Rectal smooth muscle tissue (tissue), 1 donor: ENCODE results near the gene CDKAL1.

Experiments
- H3K27ac ChIP-seq: one replicate; pipeline ENCODE4 v1.7.0; 2013; ENCODE audit warnings: low read depth, low read length, inconsistent platforms
- H3K27me3 ChIP-seq: one replicate; pipeline ENCODE4 v1.7.0; 2013; ENCODE audit warnings: low read length; ENCODE audit not compliant: control insufficient read depth, insufficient read depth
- H3K36me3 ChIP-seq: one replicate; pipeline ENCODE4 v1.7.0; 2013; ENCODE audit warnings: low read length; ENCODE audit not compliant: control insufficient read depth, insufficient read depth
- H3K4me1 ChIP-seq: one replicate; pipeline ENCODE4 v1.7.0; 2013; ENCODE audit warnings: low read length; ENCODE audit not compliant: control insufficient read depth, insufficient read depth
- H3K4me3 ChIP-seq: one replicate; pipeline ENCODE4 v1.7.0; 2013; ENCODE audit warnings: low read length
- H3K9ac ChIP-seq: one replicate; pipeline ENCODE4 v1.7.0; 2013; ENCODE audit warnings: low read length

The CDKAL1 gene

DNA sequence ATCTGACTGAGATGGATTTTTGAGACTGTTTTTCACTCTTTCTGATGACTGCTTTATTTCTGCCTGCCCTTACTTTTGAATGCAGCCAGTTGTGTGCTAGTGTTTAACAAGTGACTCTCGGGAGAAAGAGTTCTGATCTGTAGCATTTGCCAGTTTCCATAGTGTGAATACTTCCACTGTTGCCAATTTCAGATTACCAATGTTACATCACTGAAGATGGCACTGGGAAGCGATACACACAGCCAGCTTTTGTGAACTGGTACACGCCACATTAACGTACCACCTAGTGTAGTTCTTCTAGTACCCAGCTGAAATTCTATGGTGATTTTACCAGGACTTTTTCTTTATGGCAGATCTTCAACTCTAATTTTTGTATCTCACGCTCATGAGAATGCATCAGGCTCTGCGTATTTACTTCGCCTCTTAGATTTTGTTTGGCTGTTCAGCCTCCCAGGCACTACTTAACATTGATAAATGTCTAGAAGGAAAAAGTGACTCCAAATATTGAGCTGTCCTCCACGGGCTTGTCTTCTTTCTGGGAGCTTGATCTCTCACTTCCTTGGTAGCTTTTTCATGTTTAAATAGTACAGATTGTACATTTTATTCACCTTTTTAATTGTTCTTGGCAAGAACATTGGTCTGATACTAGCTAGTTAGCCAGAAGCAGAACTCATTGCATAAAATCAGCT lies 537.7 kb downstream of the CDKAL1 start:
- H3K27me3 ChIP-seq: no peaks in the 10 kb centered on the region
- no peaks in the 10 kb centered on the region for H3K36me3 ChIP-seq
- no peaks in the 10 kb centered on the region for H3K4me1 ChIP-seq
- H3K9ac ChIP-seq: no peak overlapping the region
- H3K27ac ChIP-seq: no peak overlapping the region
- H3K4me3 ChIP-seq: no peak overlapping the region

DNA sequence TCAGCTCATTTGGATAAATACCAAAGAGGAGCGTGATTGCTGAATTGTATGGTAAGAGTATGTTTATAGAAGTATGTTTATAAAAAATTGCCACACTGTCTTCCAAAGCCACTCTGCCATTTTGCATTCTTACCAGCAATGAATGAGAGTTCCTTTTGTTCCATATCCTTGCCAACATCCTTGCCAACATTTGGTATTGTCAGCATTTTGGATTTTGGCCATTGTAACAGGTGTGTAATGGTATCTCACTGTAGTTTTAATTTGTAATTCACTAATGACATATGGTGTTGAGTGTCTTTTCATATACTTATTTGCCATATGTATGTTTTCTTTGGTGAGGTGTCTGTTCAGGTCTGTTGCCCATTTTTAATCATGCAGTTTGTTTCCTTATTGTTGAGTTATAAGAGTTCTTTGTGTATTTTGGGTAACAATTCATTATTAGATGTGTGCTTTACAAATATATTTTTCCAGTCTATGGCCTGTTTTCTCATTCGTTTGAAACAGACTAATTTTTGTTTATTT lies 539.1 kb downstream of the CDKAL1 start:
- Histone ChIP-seq H3K27me3 (no peaks in the 10 kb centered on the region), H3K4me1 (no peaks in the 10 kb centered on the region), H3K9ac (no peak overlapping the region), H3K36me3 (no peaks in the 10 kb centered on the region), H3K27ac (no peak overlapping the region), H3K4me3 (no peak overlapping the region)

DNA sequence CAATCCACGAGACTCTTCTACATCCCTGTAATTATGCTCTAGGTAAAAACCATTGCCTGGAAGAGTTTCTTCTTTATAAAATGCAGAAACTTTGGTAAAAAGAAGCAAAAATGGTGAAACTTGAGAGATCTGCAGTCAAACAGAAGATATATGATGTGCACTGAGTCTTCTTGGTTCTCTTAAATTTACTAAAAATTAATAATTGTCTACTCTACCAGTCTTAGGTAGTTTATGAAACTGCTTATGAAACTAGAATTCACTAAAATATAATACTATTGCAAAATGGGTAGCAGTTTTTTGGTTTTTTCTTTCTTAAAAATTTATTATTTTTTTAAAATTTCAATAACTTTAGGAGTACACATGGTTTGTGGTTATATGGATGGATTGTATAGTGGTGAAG lies 540.2 kb downstream of the CDKAL1 start:
- no peak overlapping the region for H3K27ac ChIP-seq
- no peaks in the 10 kb centered on the region for H3K27me3 ChIP-seq
- no peaks in the 10 kb centered on the region for H3K36me3 ChIP-seq
- H3K4me1 ChIP-seq: no peaks in the 10 kb centered on the region
- H3K9ac ChIP-seq: no peak overlapping the region
- H3K4me3 ChIP-seq: no peak overlapping the region

DNA sequence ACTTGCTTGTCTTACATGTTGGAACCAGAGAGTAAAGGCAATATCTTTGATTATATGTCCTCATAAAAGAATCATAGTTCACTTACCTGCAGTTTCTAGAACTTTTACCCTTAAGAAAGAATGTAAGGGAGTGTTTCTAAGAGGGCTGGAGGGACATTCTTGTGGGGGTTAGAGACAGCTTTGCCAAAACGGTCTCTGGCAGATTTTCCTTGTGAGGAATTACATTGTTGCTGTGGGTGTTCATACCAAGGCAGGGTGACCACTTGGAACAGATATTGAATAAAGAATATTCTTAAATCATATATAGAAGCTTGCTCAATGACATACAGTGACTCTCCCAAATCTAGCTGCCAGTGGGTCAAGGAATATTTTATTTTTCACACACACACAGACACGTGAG lies 541.7 kb downstream of the CDKAL1 start:
- Histone ChIP-seq H3K9ac (no peak overlapping the region), H3K36me3 (no peaks in the 10 kb centered on the region), H3K4me3 (no peak overlapping the region), H3K27ac (no peak overlapping the region), H3K27me3 (no peaks in the 10 kb centered on the region), H3K4me1 (no peaks in the 10 kb centered on the region)

DNA sequence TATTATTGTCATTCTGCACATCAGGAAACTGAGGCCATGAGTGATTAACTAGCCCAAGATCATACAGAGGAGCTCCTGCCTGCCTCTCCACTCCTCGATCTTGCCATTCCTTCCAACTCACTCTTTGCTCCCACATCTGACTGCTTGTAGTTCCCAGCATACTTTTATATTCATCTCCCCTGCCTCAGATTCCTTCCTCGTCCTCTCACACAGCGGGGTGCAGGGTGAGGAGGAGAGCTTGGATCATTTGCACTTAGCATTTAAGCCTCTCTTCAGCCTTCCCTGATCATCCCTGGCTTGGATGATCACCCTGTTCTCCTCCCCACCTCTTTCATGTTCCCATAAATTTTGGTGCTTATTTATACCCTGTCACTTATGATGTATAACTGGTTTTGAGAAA lies 544.2 kb downstream of the CDKAL1 start:
- H3K4me1 ChIP-seq: no peaks in the 10 kb centered on the region
- no peaks in the 10 kb centered on the region for H3K27me3 ChIP-seq
- no peak overlapping the region for H3K9ac ChIP-seq
- no peaks in the 10 kb centered on the region for H3K36me3 ChIP-seq
- no peak overlapping the region for H3K4me3 ChIP-seq
- no peak overlapping the region for H3K27ac ChIP-seq

DNA sequence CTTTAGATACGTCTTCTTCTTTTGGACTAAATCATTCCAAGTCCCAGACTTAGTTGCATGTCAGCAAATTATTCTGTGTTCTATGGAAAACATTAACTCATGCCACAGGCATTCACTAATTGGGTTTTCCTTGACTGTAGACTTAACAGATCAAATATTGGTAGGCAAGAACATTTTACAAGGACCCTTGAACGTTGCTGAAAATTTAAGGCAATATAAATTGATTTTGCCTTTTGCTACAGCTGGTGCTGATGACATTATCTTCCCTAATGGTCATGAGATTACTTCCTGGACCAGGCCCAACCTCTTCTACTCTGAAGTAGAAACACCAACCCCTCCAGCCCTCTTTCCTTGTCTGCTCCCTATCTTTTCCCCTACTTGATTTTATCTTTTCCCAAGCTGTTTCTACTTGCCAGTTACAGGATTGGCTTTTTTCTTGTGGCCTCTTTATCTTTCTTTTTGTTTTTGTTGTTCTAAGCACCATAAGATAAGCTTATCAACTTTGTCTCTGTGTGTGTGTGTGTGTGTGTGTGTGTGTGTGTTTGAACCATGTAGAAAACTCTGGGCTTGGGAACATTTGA lies 545.3 kb downstream of the CDKAL1 start:
- no peaks in the 10 kb centered on the region for H3K36me3 ChIP-seq
- no peaks in the 10 kb centered on the region for H3K27me3 ChIP-seq
- H3K9ac ChIP-seq: no peak overlapping the region
- no peak overlapping the region for H3K27ac ChIP-seq
- H3K4me1 ChIP-seq: no peaks in the 10 kb centered on the region
- H3K4me3 ChIP-seq: no peak overlapping the region

DNA sequence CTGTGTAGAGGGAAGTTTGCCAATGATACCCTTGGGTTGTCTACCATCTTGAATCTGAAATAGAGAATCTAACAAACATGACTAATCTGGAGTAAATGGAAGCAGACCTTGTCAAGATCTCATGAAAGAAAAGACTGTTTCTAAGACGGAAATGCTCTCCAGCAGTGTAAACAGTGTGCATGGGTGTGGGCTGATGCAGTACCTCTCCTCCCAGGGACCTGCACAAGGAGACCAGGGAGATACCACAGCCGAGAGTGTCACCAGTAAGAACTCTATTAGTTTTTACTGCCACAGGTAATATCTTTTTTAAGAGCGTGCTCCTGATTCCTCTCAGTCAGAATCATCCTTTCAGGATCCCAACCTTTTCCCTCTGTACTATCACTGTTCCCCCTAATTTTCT lies 546.0 kb downstream of the CDKAL1 start:
- H3K9ac ChIP-seq: no peak overlapping the region
- H3K4me3 ChIP-seq: no peak overlapping the region
- no peaks in the 10 kb centered on the region for H3K36me3 ChIP-seq
- H3K27me3 ChIP-seq: no peaks in the 10 kb centered on the region
- no peaks in the 10 kb centered on the region for H3K4me1 ChIP-seq
- no peak overlapping the region for H3K27ac ChIP-seq

DNA sequence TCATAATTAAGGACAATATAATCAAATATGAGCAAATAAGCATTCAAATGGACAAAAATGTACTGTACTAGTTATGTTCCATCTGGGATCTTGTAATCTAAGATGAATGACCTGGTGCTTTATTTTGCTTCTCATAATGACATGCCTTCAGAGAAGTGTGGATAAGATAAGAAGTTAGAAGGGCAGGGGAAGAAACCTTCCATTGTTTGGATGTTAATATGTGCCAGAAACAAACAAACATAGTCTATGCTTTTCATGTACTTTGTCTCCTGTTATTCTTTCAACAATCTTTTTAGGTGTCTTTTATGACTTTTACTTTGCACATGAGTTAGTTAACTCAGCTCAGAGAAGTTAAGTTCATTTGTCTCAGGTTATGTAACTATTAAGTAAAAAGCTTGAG lies 547.8 kb downstream of the CDKAL1 start:
- H3K4me1 ChIP-seq: no peaks in the 10 kb centered on the region
- H3K4me3 ChIP-seq: no peak overlapping the region
- H3K27me3 ChIP-seq: no peaks in the 10 kb centered on the region
- H3K27ac ChIP-seq: no peak overlapping the region
- H3K9ac ChIP-seq: no peak overlapping the region
- no peaks in the 10 kb centered on the region for H3K36me3 ChIP-seq

DNA sequence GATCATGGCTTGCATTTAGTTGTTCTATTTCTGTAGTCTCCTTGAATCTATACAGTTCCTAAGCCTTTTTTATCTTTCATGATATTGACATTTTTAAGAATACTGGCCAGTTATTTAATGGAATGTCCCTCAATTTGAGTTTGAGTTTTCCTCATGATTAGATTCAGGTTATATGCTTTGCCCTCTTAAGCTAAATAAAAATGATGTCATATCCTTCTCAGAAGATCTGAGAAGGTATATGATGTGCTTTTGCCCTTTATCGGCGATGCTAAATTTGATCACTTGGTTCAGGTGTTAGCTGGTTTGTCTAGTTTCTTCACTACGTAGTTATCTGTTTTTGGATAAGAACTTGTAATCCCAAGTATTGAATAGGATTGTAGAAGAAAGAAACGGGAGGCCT lies 549.5 kb downstream of the CDKAL1 start:
- Histone ChIP-seq H3K27me3 (no peaks in the 10 kb centered on the region), H3K4me1 (no peaks in the 10 kb centered on the region), H3K9ac (no peak overlapping the region), H3K27ac (no peak overlapping the region), H3K36me3 (no peaks in the 10 kb centered on the region), H3K4me3 (no peak overlapping the region)

DNA sequence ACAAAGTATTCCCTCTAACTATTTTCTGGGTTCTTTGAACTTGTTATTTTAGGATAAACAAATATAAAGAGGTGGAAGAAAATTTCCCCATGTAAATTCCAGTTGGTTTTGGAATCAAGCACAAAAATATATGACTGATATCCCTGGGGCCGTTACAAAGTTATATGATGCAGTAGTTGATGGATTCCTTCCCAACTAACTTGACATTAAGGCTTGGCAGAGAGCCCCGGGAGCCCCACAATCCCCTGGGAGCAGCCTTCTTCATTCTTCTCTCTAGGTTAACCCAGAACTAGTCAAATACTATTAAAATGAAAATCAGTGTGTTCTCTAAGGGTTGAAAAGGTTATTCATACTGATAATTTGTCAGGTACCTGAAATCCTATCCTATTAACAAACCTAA lies 550.4 kb downstream of the CDKAL1 start:
- H3K4me1 ChIP-seq: no peaks in the 10 kb centered on the region
- no peaks in the 10 kb centered on the region for H3K27me3 ChIP-seq

DNA sequence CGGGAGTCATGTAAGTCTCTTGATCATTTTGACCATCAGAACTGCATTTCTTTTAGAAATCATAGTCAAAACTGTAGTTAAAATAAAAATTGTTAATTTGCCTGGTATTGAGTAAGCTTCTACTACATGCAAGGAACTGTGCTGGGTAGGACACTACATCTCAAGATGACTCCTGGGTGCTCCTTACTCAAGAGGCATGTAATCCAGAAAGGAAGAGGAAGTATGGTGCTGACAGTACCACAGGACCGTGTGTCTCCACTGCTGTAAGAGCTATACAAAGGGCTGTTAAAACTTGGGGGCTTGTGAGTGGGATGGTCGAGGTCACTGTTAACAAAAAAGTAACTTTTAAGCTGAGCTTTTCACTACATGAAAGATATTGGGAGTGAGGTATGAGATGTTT lies 551.0 kb downstream of the CDKAL1 start:
- Histone ChIP-seq H3K9ac (no peak overlapping the region), H3K27me3 (no peaks in the 10 kb centered on the region), H3K4me3 (no peak overlapping the region), H3K27ac (no peak overlapping the region), H3K36me3 (no peaks in the 10 kb centered on the region), H3K4me1 (no peaks in the 10 kb centered on the region)

More for the DNA sequence above, 550.4 kb downstream of the CDKAL1 start:
- H3K27ac ChIP-seq: no peak overlapping the region
- H3K9ac ChIP-seq: no peak overlapping the region
- H3K36me3 ChIP-seq: no peaks in the 10 kb centered on the region
- no peak overlapping the region for H3K4me3 ChIP-seq

DNA sequence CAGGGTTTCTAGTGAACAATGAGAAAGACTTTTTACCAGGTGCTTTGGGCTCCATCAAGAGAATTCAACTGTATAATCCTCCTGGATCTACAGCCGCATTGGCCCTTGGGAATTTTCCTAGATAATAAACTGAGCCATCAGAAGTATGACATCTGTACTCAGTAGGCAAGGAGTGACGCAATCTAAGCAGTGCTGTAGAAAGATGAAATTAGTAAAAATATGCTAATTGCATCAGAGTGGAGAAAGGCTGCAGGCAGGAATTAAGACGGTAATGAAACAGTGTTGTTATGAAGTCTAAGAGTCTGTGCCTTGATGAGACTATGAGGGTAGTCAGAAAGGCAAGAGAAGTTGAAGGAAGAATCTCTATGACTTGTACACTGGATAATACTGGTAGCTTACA lies 551.4 kb downstream of the CDKAL1 start:
- Histone ChIP-seq H3K4me1 (no peaks in the 10 kb centered on the region), H3K4me3 (no peak overlapping the region), H3K27me3 (no peaks in the 10 kb centered on the region), H3K9ac (no peak overlapping the region), H3K27ac (no peak overlapping the region), H3K36me3 (no peaks in the 10 kb centered on the region)

DNA sequence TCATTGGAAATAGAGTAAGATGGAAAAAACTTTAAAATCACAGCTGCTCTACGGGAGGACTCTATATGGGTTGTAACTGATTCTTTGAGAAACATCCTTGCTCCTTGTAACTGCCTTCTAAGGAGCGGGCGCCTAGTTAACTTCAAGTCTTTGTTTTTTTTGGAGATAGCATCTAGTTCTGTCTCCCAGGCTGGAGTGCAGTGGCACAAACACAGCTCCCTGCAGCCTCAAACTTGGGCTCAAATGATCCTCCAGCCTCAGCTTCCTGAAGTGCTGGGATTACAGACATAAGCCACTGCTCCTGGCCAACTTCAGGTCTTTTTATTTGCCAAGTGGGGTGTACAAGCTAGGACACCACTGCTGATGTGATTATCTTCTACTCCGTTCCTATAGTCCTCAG lies 552.9 kb downstream of the CDKAL1 start:
- Histone ChIP-seq H3K27me3 (no peaks in the 10 kb centered on the region), H3K36me3 (no peaks in the 10 kb centered on the region), H3K27ac (no peak overlapping the region), H3K4me1 (no peaks in the 10 kb centered on the region), H3K4me3 (no peak overlapping the region), H3K9ac (no peak overlapping the region)
